NCI-H2196 treated with DMSO at 0.1 percent for 48 hours (cell line): Measurements from ENCODE around the gene ACAP2.
"Not testable (repeated sequence)": the region's sequence is repeated elsewhere in the genome, so short reads cannot be mapped to it uniquely, and the experiment has no call there.

ENCODE experiments used
- DNase-seq: peaks from one replicate; lab custom pipeline; 2025; ENCODE audit not compliant: unreplicated experiment; lab: John Stamatoyannopoulos, UW

ACAP2 gene

GRCh38 chr3:195394024-195394423, 48.8 kb downstream of the ACAP2 start:
- no peak for DNase-seq

- DNase-seq = no peak
These were observed 54.4 kb downstream of the ACAP2 start for GRCh38 chr3:195388380-195388779.

- DNase-seq = no peak
These were observed 56.1 kb downstream of the ACAP2 start for GRCh38 chr3:195386739-195387138.

- DNase-seq = no peak
These were observed 57.3 kb downstream of the ACAP2 start for GRCh38 chr3:195385526-195385925.

- DNase-seq = no peak
These were observed 57.9 kb downstream of the ACAP2 start for GRCh38 chr3:195384952-195385351.

- DNase-seq = no peak
These were observed 70.6 kb downstream of the ACAP2 start for GRCh38 chr3:195372220-195372619.

- DNase-seq = no peak
These were observed 76.5 kb downstream of the ACAP2 start for GRCh38 chr3:195366200-195366925.

- no peak for DNase-seq
These were observed 77.4 kb downstream of the ACAP2 start for GRCh38 chr3:195365371-195365770.

GRCh38 chr3:195357797-195358196, 85.0 kb downstream of the ACAP2 start:
- DNase-seq = not testable (repeated sequence)

- no peak for DNase-seq
These were observed 86.4 kb downstream of the ACAP2 start for GRCh38 chr3:195356151-195357086.

- not testable (repeated sequence) for DNase-seq
These were observed 88.8 kb downstream of the ACAP2 start for GRCh38 chr3:195354009-195354408.

GRCh38 chr3:195352895-195353488, 89.8 kb downstream of the ACAP2 start:
- no peak for DNase-seq

GRCh38 chr3:195348426-195349115, 94.2 kb downstream of the ACAP2 start:
- no peak for DNase-seq

GRCh38 chr3:195337747-195338146, 105.1 kb downstream of the ACAP2 start:
- DNase-seq = no peak

- no peak for DNase-seq
These were observed 107.9 kb downstream of the ACAP2 start for GRCh38 chr3:195334967-195335366.

- no peak for DNase-seq
These were observed 123.8 kb downstream of the ACAP2 start for GRCh38 chr3:195319060-195319459.

GRCh38 chr3:195312714-195313113, 130.1 kb downstream of the ACAP2 start:
- DNase-seq = no peak

- DNase-seq = no peak
These were observed 135.1 kb downstream of the ACAP2 start for GRCh38 chr3:195307711-195308110.

- DNase-seq = no peak
These were observed 136.5 kb downstream of the ACAP2 start for GRCh38 chr3:195306369-195306768.

- no peak for DNase-seq
These were observed 140.4 kb downstream of the ACAP2 start for GRCh38 chr3:195302431-195302830.

- DNase-seq = no peak
These were observed 145.4 kb downstream of the ACAP2 start for GRCh38 chr3:195297446-195297845.
